Hepatocyte (in vitro differentiated cells): ENCODE results near the gene HELZ2.

Source experiments
- CTCF ChIP-seq: fragments of 200-600 bp; sonication (generic); IDR thresholded peaks from 2 replicates; pipeline ENCODE4 v1.5.1; 2016; ENCODE audit warnings: antibody characterized with exemption, mild to moderate bottlenecking; ENCODE audit not compliant: poor library complexity
- EZH2 ChIP-seq: fragments of 200-600 bp; sonication (generic); IDR thresholded peaks from 2 replicates; pipeline ENCODE4 v1.6.1; 2016; ENCODE audit warnings: antibody characterized with exemption, mild to moderate bottlenecking, borderline replicate concordance
- EZH2phosphoT487 ChIP-seq: fragments of 200-600 bp; sonication (generic); IDR thresholded peaks from one replicate; pipeline ENCODE4 v1.6.1; 2018; ENCODE audit warnings: antibody characterized with exemption, mild to moderate bottlenecking, low read depth, moderate library complexity; ENCODE audit not compliant: unreplicated experiment, severe bottlenecking

GRCh38 chr20:63531686-63532448 lies 42.2 kb downstream of the HELZ2 start:
- TF ChIP-seq CTCF = no peak
- TF ChIP-seq EZH2phosphoT487 = no peak
- TF ChIP-seq EZH2 = no peak
